ENCODE data around the gene NPS. TPM values are rescaled to one million over a fixed set of nuclear protein-coding genes. Genes with fewer than 3 reads are reported as not detected.

Gene NPS
- total RNA-seq, 2 donors from 2014 or later, result not detected

GRCh38 chr10:127552446-127552845, 3.3 kb downstream of the NPS start:
- intact Hi-C loops (cut with DNase I), result no loop called here
- DNase-seq (ENCODE audit: low spot score), result no peak

- no peak for DNase-seq (ENCODE audit: low spot score)
- intact Hi-C loops (cut with DNase I), result no loop called here
These were observed 4.3 kb downstream of the NPS start for GRCh38 chr10:127553417-127553816.

DNA sequence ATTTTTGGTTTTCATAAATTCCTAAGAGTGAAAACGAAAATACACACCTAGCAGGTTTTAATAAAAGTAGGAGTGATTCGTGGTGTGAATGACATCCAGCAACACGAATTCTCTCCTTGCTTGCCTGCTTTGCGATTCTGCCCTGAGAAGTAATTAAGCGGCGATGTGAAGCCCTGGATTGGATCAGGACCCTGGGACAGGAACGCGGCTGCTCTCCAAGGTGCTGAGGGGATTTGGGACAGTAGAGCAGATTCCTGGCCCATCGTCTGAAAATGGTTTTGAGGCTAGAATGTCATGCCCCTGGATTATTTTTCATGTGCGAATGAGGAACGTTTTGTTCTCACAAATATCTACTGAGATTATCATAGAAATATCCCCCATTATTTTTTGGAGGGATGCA, 7.8 kb downstream of the NPS start:
- DNase-seq (ENCODE audit: low spot score), result no peak
- intact Hi-C loops (cut with DNase I), result no loop called here

- intact Hi-C loops (cut with DNase I), result no loop called here
- no peak for DNase-seq (ENCODE audit: low spot score)
These were observed 12.5 kb downstream of the NPS start for GRCh38 chr10:127561647-127562046.

GRCh38 chr10:127563718-127564553, 14.8 kb downstream of the NPS start:
- no peak for DNase-seq (ENCODE audit: low spot score)
- intact Hi-C loops (cut with DNase I), result no loop called here

GRCh38 chr10:127564644-127565043, 15.5 kb downstream of the NPS start:
- DNase-seq (ENCODE audit: low spot score), result no peak
- intact Hi-C loops (cut with DNase I), result no loop called here

- intact Hi-C loops (cut with DNase I), result no loop called here
These were observed 16.5 kb downstream of the NPS start for GRCh38 chr10:127565583-127565982.

GRCh38 chr10:127569210-127569609, 20.1 kb downstream of the NPS start:
- DNase-seq (ENCODE audit: low spot score), result no peak
- intact Hi-C loops (cut with DNase I), result no loop called here

More at GRCh38 chr10:127565583-127565982, 16.5 kb downstream of the NPS start:
- DNase-seq (ENCODE audit: low spot score), result no peak

GRCh38 chr10:127570036-127570435, 20.9 kb downstream of the NPS start:
- intact Hi-C loops (cut with DNase I), result no loop called here
- DNase-seq (ENCODE audit: low spot score), result no peak

GRCh38 chr10:127571386-127571785, 22.3 kb downstream of the NPS start:
- intact Hi-C loops (cut with DNase I), result no loop called here
- DNase-seq (ENCODE audit: low spot score), result no peak

GRCh38 chr10:127576051-127576450, 26.9 kb downstream of the NPS start:
- intact Hi-C loops (cut with DNase I), result no loop called here
- DNase-seq (ENCODE audit: low spot score), result no peak

GRCh38 chr10:127576740-127577161, 27.6 kb downstream of the NPS start:
- no peak for DNase-seq (ENCODE audit: low spot score)
- intact Hi-C loops (cut with DNase I), result no loop called here

DNA sequence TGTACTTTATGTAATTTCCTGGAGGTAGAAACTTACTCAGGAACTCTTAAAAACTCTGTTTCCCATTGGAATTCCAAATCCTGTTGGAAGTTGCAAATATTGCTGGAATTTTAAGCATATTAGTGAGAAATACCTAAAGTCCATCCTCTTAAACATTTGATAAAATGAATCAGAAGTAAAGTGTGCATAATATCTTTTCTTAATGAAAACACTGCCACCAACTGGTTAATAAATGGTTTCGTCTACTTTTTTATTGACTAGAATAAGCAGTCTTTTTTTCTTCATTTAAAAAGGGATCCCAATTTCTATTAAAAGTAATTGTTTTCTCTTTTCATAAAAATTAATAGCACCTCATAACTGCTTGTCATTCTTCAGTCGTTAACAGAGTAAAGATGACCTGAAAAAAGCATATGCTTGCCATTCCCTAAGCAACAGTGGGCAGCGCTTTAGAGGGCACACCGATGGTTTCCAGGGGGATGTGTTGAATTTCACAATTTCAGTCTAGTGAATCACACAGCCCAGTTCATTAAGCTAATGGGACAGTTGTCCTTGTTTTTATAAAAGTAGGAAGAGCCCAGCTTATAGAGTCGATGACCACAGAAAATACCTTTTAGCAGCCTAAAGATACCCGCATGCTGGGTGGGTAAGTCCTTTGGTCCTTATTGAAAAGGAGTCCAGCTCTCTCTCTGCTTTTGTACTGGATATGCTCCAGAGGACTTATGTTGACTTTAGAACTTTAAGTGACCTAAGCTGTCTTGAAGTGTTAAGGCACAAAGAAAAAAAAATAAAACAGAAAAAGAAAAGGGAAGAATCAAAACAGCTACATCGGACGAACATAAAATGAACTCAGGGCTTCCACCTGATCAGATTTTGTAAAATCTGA, 28.5 kb downstream of the NPS start:
- DNase-seq (ENCODE audit: low spot score), result no peak
- intact Hi-C loops (cut with DNase I), result loop anchor here in 1 of 2 donors (2.0 kb wide), 1 partner anchor 61 kb away; no protein-coding TSS in a partner anchor

- intact Hi-C loops (cut with DNase I), result loop anchor here in 1 of 2 donors (2.0 kb wide), 1 partner anchor 62 kb away; no protein-coding TSS in a partner anchor
- DNase-seq (ENCODE audit: low spot score), result no peak
These were observed 29.3 kb downstream of the NPS start for GRCh38 chr10:127578259-127578960.

- intact Hi-C loops (cut with DNase I), result loop anchor here in 1 of 2 donors (2.0 kb wide), 1 partner anchor 62 kb away; no protein-coding TSS in a partner anchor
- no peak for DNase-seq (ENCODE audit: low spot score)
These were observed 29.8 kb downstream of the NPS start for GRCh38 chr10:127578961-127579305.

- DNase-seq (ENCODE audit: low spot score), result no peak
- intact Hi-C loops (cut with DNase I), result loop anchor here in 1 of 2 donors (2.0 kb wide), 1 partner anchor 63 kb away; no protein-coding TSS in a partner anchor
These were observed 30.5 kb downstream of the NPS start for GRCh38 chr10:127579640-127580039.

DNA sequence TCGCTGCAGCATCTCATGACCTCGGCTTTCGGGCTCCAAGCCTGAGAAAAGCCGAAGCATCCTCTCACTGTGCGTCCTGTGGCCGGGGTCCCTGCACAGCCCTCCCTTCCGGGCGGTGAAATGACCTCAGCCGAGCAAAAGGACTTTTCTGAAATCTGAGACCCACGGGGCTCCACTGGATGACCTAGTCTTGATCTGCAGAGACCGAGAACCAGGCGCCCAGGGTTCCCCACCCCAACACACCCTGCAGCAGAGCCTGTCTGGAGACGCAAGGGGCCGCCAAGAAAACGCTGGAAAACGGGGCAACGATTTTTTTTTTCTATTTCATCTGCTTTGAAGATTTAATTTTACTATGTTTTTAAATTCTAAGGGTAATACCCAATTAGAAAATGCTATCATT, 31.7 kb downstream of the NPS start:
- no peak for DNase-seq (ENCODE audit: low spot score)
- intact Hi-C loops (cut with DNase I), result no loop called here

DNA sequence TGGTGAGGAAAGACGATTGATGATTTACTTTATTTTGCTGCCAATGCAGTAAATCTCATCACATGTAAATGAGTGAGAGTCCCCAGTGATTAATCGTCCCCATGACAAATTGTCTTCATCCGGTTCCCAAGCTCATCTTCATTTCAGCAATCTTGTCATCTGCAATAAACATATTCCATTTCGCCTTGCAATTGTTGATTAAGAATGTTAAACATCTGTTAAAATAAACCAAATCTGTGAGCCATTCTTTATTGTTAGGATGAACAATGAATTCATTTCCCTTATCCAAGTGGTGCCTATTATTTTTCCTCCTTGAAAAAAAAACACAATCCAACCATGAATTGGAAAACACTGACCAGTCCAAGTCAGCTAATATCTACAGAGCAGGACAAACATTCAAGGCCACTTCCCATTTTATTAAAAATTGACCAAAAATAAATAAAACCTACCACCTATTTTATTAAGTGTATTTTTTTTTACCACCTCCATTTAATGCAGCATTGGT, 36.5 kb downstream of the NPS start:
- intact Hi-C loops (cut with DNase I), result no loop called here
- DNase-seq (ENCODE audit: low spot score), result no peak

DNA sequence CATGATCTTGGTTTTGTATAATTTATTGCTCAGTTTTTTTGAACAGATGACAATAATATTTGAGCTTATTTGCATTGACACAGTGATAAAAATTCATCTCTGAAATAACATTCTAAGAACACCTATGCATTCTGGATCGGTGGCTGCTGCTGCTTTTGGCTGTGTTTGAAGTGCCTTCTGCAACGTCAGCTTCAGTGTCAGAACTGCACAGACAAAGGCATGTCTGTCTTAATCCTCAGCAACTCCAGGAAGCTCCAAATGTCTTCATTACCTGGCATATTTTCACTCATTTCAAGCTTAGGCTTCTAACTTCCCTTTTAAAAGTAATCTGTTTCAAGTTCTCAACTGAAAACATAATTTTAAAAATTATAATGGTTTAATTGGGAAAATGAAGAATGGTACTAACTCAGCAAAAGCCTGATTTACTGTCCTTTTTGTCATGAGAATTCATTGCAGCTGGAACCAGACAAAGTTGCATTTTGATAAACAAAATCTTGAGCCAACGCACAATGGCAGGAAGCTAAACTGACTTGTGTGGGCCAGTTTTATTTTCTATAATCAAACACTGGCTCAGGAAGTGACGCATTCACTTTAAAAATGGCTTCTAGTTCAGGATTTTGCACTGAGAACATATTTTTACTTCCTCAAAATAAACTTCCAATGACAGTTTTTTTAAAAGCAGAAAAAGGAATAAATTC, 38.7 kb downstream of the NPS start:
- no peak for DNase-seq (ENCODE audit: low spot score)
- intact Hi-C loops (cut with DNase I), result no loop called here

Data from posterior vena cava (tissue), 2 donors.